Ovary (tissue), 9 donors: ENCODE measurements around the gene DDX20. TPM values are rescaled to one million over a fixed set of nuclear protein-coding genes. Genes with fewer than 3 reads are reported as not detected.

Experiments
- DNase-seq, 5 donors: peaks; one replicate each; pipeline ENCODE4 v3.0.0-alpha.2; 2019 to 2020
- H3K27ac ChIP-seq, 2 donors: fragments of 200-600 bp; one replicate each; pipeline versions ENCODE4 v1.5.1 to v1.8.0; 2019 to 2022
- H3K27me3 ChIP-seq: fragments of 200-600 bp; one replicate; pipeline ENCODE4 v1.8.0; 2022
- H3K36me3 ChIP-seq: fragments of 200-600 bp; sonication (generic); one replicate; pipeline ENCODE4 v1.5.1; 2019
- H3K4me1 ChIP-seq: one replicate; pipeline ENCODE4 v1.8.1; 2013; ENCODE audit warnings: mild to moderate bottlenecking, moderate library complexity; ENCODE audit not compliant: insufficient read depth
- H3K4me3 ChIP-seq: fragments of 200-600 bp; sonication (generic); one replicate; pipeline ENCODE4 v1.5.1; 2017
- H3K9me3 ChIP-seq, 2 donors: fragments of 200-600 bp in 1 of 2; sonication (generic) in 1 of 2; one replicate each; pipeline versions ENCODE4 v1.5.1 to v1.8.1; 2013 to 2019; ENCODE audit warnings: mild to moderate bottlenecking in 1 of 2, moderate library complexity in 1 of 2
- CTCF ChIP-seq, 3 donors: fragments of 450-650 bp in 2 of 3; fragments of 200-600 bp in 1 of 3; IDR thresholded peaks; one replicate each; pipeline versions ENCODE4 v1.5.1 to v1.8.0; 2016 to 2022; ENCODE audit warnings: antibody characterized with exemption in 3 of 3, mild to moderate bottlenecking in 1 of 3
- EP300 ChIP-seq: sonication (generic); formaldehyde crosslinking; IDR thresholded peaks from one replicate; pipeline ENCODE4 v1.6.1; 2017; ENCODE audit warnings: antibody characterized with exemption
- POLR2A ChIP-seq: fragments of 450-650 bp; IDR thresholded peaks from one replicate; pipeline ENCODE4 v1.6.1; 2017; ENCODE audit warnings: antibody characterized with exemption, mild to moderate bottlenecking, moderate library complexity
- WGBS, 3 donors: extraction: QIAGEN DNeasy Blood & Tissue Kit in 1 of 3; methylation state at CpG; one replicate each; pipeline versions ENCODE4 v1.1.5 to v1.1.7; 2013 to 2017; 5-methylcytosine and 5-hydroxymethylcytosine counted together
- intact Hi-C, 4 donors: fragments of 100-400 bp; cut with DNase I; formaldehyde crosslinking; loops; one replicate each; pipeline versions ENCODE4 v1.11.0 to v1.15.1; 2022 to 2023
- polyA plus RNA-seq, 2 donors: library from polyadenylated mRNA; stranded (reverse); fragments of 200-250 nt in 1 of 2; fragments of 350-450 nt in 1 of 2; fragmentation: Illumina TruSeq in 1 of 2; extraction: RNeasy Lipid Tissue Mini Kit (QIAGEN cat#74804) in 1 of 2; gene quantifications; one replicate each; pipeline ENCODE4 v1.2.3, GENCODE V29; 2013 to 2014
- total RNA-seq, 7 donors: library from RNA; depleted of rRNA in 2 of 7; stranded (reverse); fragments of >200 nt in 2 of 7; fragmentation: NEBNext Ultra II Directional in 3 of 7; extraction: Animal tissue kit (Norgen Biotek cat#: 25700) in 3 of 7; gene quantifications; one replicate each; pipeline versions ENCODE4 v1.1.0 to v1.2.4, GENCODE V29; 2016 to 2023
- donor health status: DM: no; HTN: no; CAD: no; lungs with moderate emphysema.
- donor health status: DM: no; HTN: no; CAD: no.
- donor health status: Bipolar disorder and iron deficiency.
- donor health status: DM: yes; HTN: yes; CAD: no.
- donor health status: DM: no; HTN: no; CAD: no.
- donor health status: DM: yes; HTN: yes; CAD: no.

The DDX20 gene
- total and polyA plus RNA-seq, 9 donors: 7.3 to 26.9 (median 11.8) TPM

DNA sequence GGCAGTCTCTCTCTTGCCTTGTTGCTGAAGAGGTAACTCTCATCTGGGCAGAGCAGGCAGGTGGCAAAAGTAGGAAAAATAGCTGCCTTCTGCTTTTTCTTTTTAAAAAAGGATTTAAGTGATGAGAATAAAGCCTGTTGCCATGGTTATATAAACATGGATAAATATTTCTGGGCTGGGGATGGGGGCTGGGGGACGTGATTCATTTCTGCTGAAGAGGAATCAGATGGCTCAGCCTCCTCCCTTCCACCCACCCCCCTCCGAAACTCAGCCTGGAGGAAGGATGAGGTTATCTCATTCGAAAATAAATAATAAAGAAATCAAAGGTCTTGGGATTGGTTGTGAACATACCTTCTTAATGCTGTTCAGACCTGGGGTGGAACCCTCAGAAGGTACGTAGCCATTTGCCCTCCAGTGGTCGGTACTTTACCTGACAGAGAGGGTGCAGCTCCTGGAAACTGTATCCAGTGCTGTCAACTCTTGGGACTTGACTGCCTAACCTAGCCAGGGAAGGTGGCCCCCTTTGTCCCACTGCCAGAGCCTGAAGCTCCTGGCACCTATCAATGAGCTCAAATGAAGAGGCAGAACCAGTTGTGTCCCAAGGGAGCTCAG is 12.7 kb upstream of the DDX20 start:
- intact Hi-C loops: loop anchor here in 1 of 4 donors (10.0 kb wide), 1 partner anchor 238 kb away; the partner anchor contains the start of genes ADORA3 and TMIGD3
- no peak overlapping the region for H3K4me3 ChIP-seq
- no peak overlapping the region for H3K27ac ChIP-seq
- no peak for DNase-seq
- H3K9me3 ChIP-seq: no peaks in the 10 kb centered on the region
- no peaks in the 10 kb centered on the region for H3K36me3 ChIP-seq
- H3K27me3 ChIP-seq: no peaks in the 10 kb centered on the region
- 77 to 79% (median 79%) methylated on average over 5 of the region's 5 CpGs for WGBS, 3 donors
- no peaks in the 10 kb centered on the region for H3K4me1 ChIP-seq
- TF ChIP-seq CTCF (IDR thresholded peaks at IDR 0.05): no peak

DNA sequence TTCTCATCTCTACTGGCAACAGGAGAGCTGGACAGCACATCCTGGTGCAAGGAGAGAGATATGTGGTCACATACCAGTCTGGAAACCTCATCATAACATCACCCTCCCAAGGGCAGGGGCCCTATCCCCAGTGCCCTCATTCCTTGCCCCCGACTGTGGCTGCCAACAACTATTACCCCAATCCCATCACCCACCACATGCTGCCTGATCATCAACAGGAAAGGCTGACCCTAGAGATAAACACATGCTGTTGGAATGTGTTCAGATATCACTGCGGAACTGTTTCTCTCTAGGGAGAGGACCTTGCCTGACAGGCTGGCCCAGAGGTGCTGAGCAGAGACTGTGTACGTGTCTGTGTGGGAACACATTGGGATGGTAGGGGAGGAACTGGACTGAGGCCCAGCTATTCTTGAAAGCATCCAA is 12.0 kb upstream of the DDX20 start:
- 27 to 40% (median 36%) methylated on average over 3 of the region's 3 CpGs for WGBS, 3 donors
- no peaks in the 10 kb centered on the region for H3K36me3 ChIP-seq
- no peaks in the 10 kb centered on the region for H3K27me3 ChIP-seq
- H3K4me1 ChIP-seq: no peaks in the 10 kb centered on the region
- TF ChIP-seq CTCF (IDR thresholded peaks at IDR 0.05) (no peak), EP300 (no peak), POLR2A (no peak)
- no peak overlapping the region for H3K4me3 ChIP-seq
- intact Hi-C loops: loop anchor here in 1 of 4 donors (10.0 kb wide), 1 partner anchor 239 kb away; the partner anchor contains the start of genes ADORA3 and TMIGD3
- H3K9me3 ChIP-seq: no peaks in the 10 kb centered on the region
- no peak for DNase-seq
- H3K27ac ChIP-seq: no peak overlapping the region

DNA sequence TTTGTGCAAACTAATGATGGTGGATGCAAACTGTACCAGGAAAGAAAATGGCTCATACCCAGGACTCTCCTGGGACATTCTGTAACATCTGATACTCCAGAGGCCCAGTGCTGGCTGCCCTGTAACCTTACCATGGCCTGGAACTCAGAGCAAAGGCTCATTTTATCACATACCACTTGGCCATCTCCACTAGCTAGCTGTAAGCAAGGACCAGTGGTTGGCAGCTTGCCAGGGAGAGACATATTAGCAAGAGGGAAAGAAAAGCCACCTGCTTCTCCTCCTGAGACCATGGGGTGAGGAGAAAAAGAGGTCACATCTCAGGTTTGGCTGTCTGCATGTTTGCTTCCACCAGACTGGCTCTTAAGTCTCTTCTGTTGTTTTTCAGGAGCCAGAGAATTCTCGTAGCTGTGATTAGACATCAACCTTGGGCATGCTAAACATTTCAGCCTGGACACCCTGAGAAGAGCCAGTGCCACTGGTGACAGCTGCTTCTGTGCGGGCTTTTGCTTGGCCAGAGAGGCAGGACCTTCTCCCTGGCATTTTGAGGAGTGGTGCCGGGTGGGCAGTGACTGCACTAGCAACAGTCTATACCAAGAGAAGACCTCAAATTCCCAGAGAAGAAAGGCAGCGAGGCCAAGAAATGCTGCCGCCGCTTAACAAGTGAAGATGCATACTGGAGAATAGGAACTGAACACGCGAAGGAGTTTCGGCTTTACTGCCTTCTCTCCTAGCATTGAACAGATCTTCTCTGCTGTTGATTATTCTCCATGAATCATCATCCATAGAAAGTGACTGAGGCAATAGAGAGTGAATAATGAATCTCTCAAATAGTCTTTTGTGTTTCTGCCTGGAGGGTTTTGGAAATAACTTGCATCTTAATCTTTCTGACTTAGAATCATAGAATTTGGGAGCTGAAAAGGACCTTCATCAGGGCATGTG is 9.8 kb upstream of the DDX20 start:
- Histone ChIP-seq H3K9me3 (no peaks in the 10 kb centered on the region), H3K27me3 (no peaks in the 10 kb centered on the region), H3K4me3 (no peak overlapping the region), H3K4me1 (no peaks in the 10 kb centered on the region), H3K36me3 (no peaks in the 10 kb centered on the region), H3K27ac (no peak overlapping the region)
- DNase-seq: no peak
- TF ChIP-seq EP300 (no peak), POLR2A (no peak), CTCF (IDR thresholded peaks at IDR 0.05) (no peak)
- intact Hi-C loops: loop anchor here in 1 of 4 donors (10.0 kb wide), 1 partner anchor 241 kb away; the partner anchor contains the start of genes ADORA3 and TMIGD3
- 91 to 93% (median 92%) methylated on average over 9 of the region's 9 CpGs for WGBS, 3 donors

GRCh38 chr1:111746614-111746999 is 9.1 kb upstream of the DDX20 start:
- no peaks in the 10 kb centered on the region for H3K9me3 ChIP-seq
- no peak for DNase-seq
- no peak overlapping the region for H3K4me3 ChIP-seq
- H3K27me3 ChIP-seq: no peaks in the 10 kb centered on the region
- no peaks in the 10 kb centered on the region for H3K4me1 ChIP-seq
- intact Hi-C loops: loop anchor here in 1 of 4 donors (10.0 kb wide), 1 partner anchor 242 kb away; the partner anchor contains the start of genes ADORA3 and TMIGD3
- no peaks in the 10 kb centered on the region for H3K36me3 ChIP-seq
- H3K27ac ChIP-seq: no peak overlapping the region
- 73 to 77% (median 76%) methylated on average over 2 of the region's 2 CpGs for WGBS, 3 donors
- no peak for TF ChIP-seq POLR2A
- no peak for TF ChIP-seq EP300
- TF ChIP-seq CTCF (IDR thresholded peaks at IDR 0.05): no peak
